ENCODE measurements around the gene ERBB3.

DNA sequence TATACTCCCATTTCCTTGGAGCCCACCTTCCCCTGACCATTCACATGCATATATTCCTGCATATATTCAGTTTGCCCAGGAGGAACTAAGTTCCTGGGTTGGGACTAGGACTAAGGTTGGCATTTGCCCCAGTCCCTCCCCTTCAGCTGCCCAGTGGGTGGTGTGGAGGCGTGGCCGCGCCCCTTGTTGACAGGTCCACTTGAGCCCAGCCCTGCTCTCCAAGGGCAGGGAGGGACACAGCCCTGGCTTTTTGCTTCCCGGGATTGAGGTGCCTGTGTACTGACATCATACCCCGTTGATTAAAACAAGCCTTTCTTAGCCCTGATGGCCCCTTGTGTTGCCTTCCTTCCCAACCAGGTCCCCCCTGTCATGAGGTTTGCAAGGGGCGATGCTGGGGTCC is 7.3 kb downstream of the ERBB3 start:
- TF ChIP-seq POLR2A (IDR thresholded peaks at IDR 0.05), result no peak
- TF ChIP-seq, protein P1, sequence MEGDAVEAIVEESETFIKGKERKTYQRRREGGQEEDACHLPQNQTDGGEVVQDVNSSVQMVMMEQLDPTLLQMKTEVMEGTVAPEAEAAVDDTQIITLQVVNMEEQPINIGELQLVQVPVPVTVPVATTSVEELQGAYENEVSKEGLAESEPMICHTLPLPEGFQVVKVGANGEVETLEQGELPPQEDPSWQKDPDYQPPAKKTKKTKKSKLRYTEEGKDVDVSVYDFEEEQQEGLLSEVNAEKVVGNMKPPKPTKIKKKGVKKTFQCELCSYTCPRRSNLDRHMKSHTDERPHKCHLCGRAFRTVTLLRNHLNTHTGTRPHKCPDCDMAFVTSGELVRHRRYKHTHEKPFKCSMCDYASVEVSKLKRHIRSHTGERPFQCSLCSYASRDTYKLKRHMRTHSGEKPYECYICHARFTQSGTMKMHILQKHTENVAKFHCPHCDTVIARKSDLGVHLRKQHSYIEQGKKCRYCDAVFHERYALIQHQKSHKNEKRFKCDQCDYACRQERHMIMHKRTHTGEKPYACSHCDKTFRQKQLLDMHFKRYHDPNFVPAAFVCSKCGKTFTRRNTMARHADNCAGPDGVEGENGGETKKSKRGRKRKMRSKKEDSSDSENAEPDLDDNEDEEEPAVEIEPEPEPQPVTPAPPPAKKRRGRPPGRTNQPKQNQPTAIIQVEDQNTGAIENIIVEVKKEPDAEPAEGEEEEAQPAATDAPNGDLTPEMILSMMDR (IDR thresholded peaks at IDR 0.05), result no peak

All from breast epithelium (tissue), 3 donors.